GM19035 (cell line): ENCODE results near the gene WDR18.

Experiments
- ATAC-seq: cut with Tn5 transposase; IDR thresholded peaks from one replicate; pipeline ENCODE4 v1.9.1; 2021; ENCODE audit not compliant: unreplicated experiment

The WDR18 gene

DNA sequence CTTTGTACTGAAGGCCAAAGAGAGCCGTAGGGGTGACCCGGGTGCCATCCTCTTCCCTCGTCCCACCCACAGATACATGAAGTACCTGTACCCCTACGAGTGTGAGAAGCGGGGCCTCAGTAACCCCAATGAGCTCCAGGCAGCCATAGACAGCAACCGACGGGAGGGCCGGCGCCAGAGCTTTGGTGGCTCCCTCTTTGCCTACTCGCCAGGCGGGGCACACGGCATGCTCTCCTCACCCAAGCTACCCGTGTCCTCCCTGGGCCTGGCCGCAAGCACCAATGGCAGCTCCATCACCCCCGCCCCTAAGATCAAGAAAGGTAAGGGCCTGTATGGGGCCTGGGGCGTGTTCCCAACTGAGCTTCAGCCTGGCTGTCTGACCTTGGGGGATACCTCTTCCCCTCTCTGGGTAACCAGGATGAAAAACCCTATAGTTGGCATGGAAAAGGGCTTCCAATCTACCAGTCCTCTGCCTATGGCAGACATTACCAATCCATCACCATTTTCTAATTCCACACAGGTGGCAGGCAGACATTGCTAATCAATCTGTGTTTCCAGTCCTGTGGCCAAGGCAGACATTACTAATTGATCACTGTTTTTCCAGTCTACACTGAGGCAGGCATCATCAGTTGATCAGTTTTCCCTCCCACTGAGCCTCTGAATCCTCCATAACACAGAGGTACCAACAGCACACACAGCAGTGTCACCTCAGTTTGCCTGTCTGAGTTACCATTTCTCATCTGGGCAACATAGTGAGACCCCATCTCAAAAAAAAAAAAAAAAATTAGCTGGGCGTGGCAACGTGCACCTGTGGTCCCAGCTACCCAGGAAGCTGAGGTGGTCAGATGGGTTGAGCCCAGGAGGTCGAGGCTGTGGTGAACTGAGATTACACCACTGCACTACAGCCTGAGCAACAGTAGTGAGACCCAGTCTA, 19.1 kb upstream of the WDR18 start:
- ATAC-seq: no peak

DNA sequence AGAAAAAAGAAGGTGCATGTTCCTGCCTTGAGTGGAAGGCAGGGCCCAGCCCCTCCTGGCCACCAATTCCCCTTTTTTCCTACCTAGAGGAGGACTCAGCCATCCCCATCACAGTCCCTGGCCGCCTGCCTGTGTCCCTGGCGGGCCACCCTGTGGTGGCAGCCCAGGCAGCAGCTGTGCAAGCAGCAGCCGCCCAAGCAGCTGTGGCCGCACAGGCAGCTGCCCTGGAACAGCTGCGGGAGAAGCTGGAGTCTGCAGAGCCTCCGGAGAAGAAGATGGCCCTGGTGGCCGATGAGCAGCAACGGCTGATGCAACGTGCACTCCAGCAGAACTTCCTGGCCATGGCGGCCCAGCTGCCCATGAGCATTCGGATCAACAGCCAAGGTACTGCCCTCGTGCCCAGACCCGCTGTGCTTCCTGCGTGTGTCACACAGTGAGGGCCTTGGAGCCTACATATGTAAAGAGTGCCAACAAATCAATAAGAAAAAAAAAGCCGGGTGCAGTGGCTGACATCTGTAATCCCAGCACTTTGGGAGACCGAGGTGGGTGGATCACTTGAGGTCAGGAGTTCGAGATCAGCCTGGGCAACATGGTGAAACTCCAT, 17.6 kb upstream of the WDR18 start:
- ATAC-seq: no peak

DNA sequence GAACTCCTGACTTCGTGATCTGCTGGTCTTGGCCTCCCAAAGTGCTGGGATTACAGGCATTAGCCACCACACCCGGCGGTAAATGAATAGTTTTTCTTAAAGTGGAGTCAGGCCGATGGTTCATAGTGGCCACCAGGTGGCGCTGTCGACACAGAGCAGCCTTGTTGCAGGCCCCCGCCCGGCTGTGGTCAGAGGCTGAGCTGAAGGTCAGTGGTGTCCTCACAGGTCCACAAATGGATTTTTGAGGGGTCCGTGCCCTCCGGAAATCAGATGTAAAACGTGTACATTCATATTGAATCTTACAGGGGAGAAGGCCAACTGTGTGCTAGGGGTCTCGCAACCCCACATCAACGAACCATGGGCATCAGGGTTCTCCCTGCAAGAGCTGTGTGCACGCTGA, 13.4 kb upstream of the WDR18 start:
- no peak for ATAC-seq

DNA sequence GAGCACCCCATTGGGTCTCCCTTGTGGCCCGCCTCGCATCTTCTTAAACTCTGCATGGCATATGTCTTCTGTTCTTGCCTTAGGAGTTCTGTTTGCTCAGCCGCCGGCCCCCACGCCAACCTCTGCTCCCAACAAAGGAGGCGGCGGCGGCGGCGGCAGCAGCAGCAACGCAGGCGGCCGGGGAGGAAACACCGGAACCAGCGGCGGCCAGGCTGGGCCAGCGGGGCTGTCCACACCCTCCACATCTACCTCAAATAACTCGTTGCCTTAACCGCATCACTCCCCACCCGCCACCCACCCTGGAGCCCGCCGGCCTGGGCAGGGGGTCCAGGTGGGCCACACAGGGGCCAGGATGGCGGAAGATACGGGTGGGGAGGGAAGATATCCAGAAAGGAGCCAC, 12.3 kb upstream of the WDR18 start:
- no peak for ATAC-seq

DNA sequence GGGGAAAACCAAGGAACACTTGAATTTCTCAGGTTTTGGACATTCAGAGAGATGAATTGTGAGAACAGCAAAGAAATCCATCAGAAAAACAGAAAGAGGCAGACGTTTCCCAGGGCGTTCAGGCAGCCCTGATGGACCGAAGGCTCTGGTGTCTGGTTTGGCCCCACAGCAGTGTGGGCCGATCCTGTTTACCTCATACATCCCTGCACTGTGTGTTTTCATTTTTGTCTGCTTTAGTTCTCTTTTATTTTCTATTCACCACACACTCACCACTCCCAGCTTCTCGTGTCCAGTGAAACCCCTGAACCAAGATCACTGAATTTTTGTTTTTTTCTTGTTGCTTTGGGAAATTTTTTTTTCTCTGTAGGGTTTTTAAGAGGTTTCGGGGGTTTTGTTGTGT, 11.9 kb upstream of the WDR18 start:
- ATAC-seq: no peak

DNA sequence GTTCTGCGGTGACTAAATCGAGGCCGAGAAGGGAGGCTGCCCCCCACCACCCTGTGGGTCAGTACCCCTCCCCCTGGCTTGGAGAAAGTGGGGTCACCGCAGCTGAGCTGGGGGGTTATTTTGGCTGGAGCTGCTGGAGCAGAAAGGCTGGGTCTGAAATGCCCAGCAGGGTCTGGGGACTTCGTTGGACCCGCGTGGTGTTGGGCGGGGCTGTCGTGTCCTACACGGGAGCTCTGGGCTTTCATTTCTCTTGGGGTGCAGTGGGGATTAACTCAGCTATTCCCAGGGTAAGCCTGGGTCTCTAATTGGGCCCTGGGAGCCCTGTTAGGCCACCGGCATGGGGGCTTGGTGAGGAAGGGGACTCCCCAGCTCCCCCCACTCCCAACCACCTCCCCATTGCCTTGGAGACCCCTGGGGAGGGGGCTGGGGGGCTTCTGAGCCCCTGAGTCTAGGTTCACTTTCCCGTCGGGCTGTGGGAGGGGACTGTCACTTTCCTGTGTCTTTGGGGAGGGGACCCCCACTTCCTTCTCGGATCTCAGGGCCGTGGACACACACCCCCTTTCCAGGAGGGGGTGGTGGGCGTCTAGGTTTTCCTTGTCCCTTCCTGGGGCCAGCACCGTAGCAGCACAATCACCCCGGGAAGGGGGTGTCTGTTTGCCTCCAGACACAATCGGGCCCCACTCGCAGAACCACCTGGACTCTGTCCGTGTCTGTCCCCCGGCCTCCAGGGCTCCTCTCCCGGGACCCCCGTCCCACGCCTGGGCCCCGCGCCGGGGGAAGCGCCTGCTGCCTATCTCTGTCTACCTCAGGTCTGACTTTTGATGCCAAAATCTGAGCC, 10.2 kb upstream of the WDR18 start:
- no peak for ATAC-seq

DNA sequence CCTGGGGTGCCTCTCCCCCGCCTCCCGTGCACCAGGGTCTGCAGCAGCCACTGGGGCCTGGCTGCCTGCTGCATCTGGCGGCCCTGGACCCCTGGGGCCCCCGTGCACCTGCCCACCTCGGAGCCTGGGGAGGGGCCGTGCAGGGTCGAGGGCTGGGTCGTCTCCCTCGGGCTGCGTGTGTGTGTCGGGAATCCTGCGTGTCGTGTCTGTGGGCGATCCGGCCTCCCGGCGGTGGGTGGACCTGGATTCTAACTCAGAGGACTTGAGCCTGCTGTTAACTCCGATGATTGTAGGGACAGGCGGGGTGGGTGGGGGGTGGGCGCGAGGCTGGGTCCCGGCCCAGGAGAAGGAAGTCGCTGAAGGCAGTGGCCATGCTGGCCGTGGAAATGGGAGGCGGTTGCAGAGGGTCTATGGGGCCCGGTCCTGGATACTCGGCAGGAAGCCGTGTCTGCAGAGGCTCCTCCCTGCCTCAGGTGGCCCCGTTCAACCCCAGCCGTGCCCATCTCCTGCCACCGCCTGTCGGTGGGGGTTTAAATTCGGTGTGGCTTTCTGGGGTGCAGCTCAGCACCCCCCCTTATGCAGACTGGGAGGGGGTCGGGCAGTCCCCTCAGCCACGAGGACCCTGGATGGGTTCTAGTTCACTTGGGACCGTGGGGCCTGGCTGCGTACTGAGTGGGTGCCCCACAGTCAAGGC, 9.4 kb upstream of the WDR18 start:
- ATAC-seq: no peak

DNA sequence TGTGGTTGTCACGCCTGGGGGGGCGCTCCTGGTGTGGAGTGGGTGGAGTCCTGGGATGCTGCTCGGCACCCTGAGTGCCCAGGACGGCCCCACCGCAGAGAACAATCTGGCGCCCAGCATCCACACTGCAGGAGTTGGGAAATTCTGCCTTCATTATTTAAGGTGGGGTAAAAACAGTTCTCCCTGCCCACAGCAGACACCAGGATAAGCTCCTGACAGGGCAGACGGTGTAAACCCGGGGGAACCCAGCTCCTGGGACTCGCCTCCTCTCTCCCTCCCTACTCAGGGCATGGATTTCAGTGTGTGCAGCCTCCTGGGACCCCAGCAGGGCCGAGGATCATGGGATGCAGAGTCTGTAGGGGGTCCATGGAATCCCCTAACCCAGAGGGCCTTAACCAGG, 7.7 kb upstream of the WDR18 start:
- ATAC-seq: no peak

DNA sequence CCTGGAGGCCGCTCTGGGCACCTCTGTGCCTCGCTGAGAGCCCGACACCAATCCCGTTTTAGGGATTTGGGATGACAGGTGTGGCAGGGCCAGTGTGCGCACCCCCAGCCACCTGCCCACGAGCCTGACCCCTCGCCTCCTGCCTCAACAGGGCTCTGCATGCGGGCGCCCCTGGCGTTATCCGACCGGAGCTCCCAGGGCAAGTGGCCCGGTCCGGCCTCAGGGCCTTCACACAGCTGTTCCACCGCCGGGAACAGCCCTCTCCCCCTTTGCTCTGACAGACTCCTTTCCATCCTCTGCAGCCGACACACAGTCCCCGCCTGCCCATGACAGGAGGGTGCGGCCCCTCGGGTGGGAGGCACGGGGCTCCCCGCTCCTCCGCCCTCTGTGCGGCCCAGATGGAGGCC, 7.1 kb upstream of the WDR18 start:
- ATAC-seq: no peak

DNA sequence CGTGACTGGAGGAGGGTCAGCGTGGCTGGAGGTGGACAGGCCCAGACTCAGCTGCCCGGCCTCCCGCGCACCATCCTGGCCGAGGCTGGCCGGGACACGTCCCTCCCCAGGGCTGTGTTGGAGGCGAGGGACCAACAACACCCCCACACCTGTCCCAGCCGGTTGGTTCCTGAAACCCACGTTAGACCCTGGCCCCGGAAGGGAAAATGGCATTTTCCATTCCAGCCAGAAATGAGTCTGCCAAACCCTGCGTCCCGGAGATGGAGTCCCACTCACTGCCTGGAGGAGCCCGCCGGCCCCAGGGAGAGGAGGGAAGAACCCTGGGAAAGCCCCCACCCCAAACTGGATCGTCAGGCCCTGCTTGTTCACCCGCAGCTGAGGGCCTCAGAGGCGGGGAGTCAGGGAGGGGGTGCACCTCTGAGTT, 4.8 kb upstream of the WDR18 start:
- no peak for ATAC-seq

DNA sequence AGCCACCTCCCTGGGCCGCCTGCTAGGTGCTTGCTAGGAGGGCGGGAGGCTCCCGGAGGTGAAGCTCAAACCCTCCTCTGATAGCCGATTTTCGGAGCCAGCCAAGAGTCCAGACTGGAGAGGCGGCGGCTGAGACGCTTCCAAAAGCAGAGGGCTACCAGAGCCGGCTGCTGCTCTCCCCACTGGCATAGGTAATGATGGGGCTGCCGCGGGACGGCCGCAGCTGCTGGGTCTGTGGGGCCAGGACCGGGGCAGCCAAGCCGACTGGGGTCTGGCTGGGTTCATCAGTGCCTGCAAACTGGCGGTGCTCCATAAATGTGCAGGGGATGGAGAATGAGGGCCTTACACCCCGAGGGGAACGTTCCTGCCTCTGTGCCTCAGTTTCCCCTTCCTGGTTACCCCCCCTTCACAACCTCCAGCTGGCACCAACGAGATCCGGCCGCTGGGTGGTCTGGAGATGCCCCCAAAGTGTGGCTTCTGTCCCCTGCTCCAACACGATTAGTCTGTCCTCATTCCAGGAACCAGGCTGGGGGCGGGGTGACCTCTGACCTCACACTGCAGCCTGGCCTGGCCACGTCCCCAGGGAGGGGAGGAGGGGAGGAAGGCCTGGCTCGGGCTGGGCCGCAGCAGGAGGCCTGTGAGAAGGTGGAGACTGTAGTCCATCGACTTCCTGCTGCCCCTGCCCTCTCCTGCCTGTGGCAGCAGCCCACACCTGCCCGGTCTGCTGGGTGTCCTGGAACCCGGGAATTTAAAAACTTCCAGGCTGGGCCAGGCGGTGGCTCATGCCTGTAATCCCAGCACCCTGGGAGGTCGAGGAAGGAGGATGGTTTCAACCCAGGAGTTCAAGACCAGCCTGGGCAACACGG, 3.8 kb upstream of the WDR18 start:
- no peak for ATAC-seq

DNA sequence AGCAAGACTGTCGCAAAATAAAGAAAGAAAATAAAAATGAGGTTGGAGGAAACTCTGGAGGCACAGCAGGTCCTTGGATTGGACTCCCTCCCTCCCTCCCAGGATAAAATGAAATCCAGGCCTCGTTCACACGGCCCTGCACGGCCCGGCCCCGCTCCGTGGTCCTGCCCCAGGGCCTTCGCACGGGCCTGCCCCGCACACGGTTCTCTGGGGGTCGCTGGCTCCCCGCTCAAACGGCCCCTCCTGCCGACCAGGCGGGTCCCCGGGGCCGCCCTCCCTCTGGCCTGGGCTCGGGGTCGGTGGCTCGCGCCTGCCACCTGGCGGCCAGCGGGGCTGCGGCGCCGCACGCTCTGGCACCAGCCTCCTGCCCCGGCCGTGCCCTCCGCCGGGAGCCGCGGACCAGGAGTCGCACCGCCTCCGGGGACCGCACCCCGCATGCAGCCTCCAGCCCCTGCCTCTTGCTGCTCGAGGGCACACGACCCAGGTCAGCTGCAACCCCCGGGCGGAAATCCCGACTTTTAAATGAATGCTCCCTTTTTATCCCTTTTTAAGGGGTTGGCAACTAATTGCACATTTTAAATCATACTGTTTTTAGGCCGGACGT, 1.5 kb upstream of the WDR18 start:
- no peak for ATAC-seq

DNA sequence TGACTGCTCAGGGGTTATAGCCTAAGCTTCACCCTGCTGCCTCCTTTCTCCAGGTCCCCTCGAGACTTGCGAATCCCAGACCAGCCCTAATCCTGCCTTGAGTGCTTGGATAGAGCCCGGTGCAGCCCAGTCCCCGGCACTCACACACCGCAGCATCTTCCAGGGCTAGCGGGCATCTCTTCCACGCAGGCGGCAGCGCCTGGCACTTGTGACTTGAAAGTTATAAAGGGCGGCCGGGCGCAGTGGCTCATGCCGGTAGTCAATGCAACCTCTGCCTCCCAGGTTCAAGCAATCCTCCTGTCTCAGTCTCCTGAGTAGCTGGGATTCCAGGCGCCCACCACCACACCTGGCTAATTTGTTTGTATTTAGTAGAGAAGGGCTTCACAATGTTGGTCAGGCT, 1.9 kb downstream of the WDR18 start:
- no peak for ATAC-seq

DNA sequence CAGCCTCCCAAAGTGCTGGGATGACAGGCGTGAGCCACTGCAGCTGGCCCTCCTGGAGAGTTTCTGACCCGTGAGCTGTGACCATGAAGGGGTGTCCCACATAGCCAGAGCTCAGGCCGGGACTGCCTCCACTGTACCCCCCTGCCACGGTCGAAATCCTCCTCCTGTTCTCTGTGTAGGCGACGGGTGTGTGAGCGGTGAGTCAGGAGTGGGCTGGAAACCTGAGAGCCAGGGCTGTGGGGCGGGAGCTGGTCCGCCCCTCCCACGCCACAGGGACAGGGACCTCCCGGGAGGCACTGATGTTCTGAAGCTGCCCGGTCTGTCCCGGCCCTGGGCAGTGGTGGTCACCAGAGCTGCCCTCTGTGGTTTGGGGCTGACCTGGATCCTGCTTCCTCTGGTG, 3.9 kb downstream of the WDR18 start:
- no peak for ATAC-seq

DNA sequence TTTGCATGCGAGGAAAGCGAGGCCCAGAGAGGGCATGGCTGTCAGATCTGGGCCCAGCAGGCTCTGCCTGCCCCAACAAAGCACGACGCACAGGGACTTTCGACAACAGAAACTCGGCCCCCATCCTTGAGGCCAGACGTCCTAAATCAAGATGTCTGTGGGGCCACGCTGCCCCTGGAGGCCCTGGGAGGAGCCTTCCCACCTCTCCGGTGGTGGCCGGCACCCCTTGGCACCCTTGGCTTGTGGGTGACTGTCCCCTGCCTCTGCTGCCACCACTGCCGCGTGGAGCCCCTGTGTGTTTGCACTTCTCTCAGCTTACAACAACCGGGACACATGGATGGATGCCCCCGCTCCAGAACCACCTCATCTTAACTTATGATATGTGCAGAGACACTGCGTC, 4.4 kb downstream of the WDR18 start:
- no peak for ATAC-seq

DNA sequence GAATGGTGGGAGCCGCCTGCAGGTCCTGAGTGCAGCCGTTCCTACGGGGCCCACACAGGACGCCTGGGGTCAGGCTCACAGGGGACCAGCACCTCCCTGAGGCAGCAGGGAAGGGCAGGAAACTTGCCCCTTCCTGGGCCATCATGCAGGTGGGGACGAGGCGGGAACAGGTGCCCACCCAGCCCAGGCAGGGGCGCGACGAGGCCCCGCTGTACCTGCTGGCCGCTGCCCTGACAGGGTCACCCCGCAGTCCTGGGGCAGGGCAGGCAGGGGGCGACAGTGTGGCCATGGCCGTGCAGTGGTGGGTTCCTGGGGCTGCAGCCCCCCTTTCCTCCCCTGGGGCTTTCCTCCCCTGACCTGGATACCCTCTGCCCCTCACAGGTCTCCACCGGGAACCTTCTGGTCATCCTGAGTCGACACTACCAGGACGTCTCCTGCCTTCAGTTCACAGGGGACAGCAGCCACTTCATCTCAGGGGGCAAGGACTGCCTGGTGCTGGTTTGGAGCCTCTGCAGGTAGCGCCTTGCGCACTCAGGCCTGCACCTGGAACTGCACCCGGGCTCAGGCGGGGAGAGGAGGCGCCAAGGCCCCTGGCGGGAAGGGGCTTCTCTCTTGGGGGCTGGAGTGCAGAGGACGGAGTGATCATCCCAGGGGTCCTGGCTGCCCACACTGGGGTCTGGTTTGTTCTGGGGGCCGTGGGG, 5.4 kb downstream of the WDR18 start:
- ATAC-seq: no peak

DNA sequence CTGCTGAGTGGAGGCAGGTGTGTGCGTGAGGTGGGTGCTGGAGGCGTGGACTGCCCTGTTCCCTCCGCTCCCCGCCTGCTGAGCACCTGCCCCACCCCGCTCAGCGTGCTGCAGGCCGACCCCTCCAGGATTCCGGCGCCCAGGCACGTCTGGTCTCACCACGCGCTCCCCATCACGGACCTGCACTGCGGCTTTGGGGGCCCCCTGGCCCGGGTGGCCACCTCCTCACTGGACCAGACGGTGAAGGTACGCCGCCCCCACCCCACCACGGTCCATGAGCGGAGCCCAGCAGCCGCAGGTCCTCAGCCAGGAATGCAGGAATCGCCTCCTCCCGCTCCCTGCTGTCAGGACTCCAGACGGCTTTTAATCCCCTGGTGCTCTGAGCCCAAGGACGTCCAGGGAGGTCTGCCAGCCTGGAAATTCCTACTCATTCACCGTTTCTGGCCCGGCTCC, 6.0 kb downstream of the WDR18 start:
- ATAC-seq: no peak

DNA sequence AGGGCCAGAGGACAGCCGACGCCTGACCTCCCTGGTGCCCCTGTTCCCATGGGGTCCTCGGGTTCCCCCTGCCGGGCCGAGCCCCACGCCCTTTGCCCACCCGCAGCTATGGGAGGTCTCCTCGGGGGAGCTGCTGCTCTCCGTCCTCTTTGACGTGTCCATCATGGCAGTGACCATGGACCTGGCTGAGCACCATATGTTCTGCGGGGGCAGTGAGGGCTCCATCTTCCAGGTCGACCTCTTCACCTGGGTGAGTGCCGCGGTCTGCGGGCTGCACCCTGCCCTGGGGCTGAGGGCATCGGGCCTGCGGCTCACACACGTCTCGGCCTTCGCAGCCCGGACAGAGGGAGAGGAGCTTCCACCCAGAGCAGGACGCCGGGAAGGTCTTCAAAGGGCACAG, 6.6 kb downstream of the WDR18 start:
- ATAC-seq: no peak
